GM23338 (cell line): ENCODE measurements around the gene ARMC7. TPM values are rescaled to one million over a fixed set of nuclear protein-coding genes. Genes with fewer than 3 reads are reported as not detected.

Experiments used
- ATAC-seq: fragments of 200-7000 bp; cut with Tn5 transposase; 3 replicates; pipeline ENCODE4 v1.9.1; 2020
- DNase-seq: peaks from one replicate; pipeline ENCODE4 v3.0.0-alpha.2; 2015; ENCODE audit warnings: low spot score
- H2AFZ ChIP-seq: fragments of 200-600 bp; sonication (generic); 2 replicates; pipeline ENCODE4 v1.8.0; 2016; ENCODE audit warnings: antibody characterized with exemption, mild to moderate bottlenecking, moderate library complexity
- H3F3A ChIP-seq: fragments of 200-600 bp; sonication (generic); replicated peaks from 2 replicates; pipeline ENCODE4 v1.8.0; 2017; ENCODE audit warnings: antibody characterized with exemption, mixed run types, low read depth
- H3K27ac ChIP-seq: fragments of 200-600 bp; sonication (generic); 2 replicates; pipeline ENCODE4 v1.6.1; 2016; ENCODE audit warnings: low read depth
- H3K27me3 ChIP-seq: fragments of 200-600 bp; sonication (generic); 2 replicates; pipeline ENCODE4 v1.8.0; 2016; ENCODE audit warnings: mild to moderate bottlenecking, mixed run types, moderate library complexity; ENCODE audit not compliant: insufficient read depth
- H3K36me3 ChIP-seq: fragments of 200-600 bp; sonication (generic); 2 replicates; pipeline ENCODE4 v1.8.0; 2016; ENCODE audit warnings: mild to moderate bottlenecking; ENCODE audit not compliant: insufficient read depth
- H3K4me1 ChIP-seq: fragments of 200-600 bp; sonication (generic); 2 replicates; pipeline ENCODE4 v1.8.0; 2016; ENCODE audit warnings: mild to moderate bottlenecking, moderate library complexity; ENCODE audit not compliant: insufficient read depth
- H3K4me2 ChIP-seq: fragments of 200-600 bp; sonication (generic); 2 replicates; pipeline ENCODE4 v1.7.1; 2017; ENCODE audit warnings: mixed run types
- H3K4me3 ChIP-seq: fragments of 200-600 bp; sonication (generic); 2 replicates; pipeline ENCODE4 v1.6.1; 2016; ENCODE audit warnings: mixed run types
- H3K79me2 ChIP-seq: fragments of 200-600 bp; sonication (generic); replicated peaks from 2 replicates; pipeline ENCODE4 v1.8.0; 2017; ENCODE audit warnings: mild to moderate bottlenecking; ENCODE audit not compliant: insufficient read depth
- H3K9me2 ChIP-seq: fragments of 200-600 bp; sonication (generic); 2 replicates; pipeline ENCODE4 v1.8.0; 2017; ENCODE audit not compliant: insufficient read depth
- H4K20me1 ChIP-seq: fragments of 200-600 bp; sonication (generic); replicated peaks from 2 replicates; pipeline ENCODE4 v1.8.0; 2017; ENCODE audit warnings: mild to moderate bottlenecking; ENCODE audit not compliant: insufficient read depth
- H3K27ac Mint-ChIP-seq: 2 replicates; pipeline ENCODE4 v1.8.0; 2020; ENCODE audit warnings: inconsistent platforms, mild to moderate bottlenecking, moderate library complexity, mixed read lengths
- H3K27me3 Mint-ChIP-seq: 3 replicates; pipeline ENCODE4 v1.8.0; 2022; ENCODE audit warnings: low read depth, mild to moderate bottlenecking, moderate library complexity, mixed read lengths, inconsistent platforms; ENCODE audit not compliant: insufficient read depth, poor library complexity
- H3K36me3 Mint-ChIP-seq: 3 replicates; pipeline ENCODE4 v1.8.0; 2021; ENCODE audit warnings: low read depth, mild to moderate bottlenecking, inconsistent platforms, moderate library complexity, mixed read lengths
- H3K4me1 Mint-ChIP-seq: 3 replicates; pipeline ENCODE4 v1.8.0; 2020; ENCODE audit warnings: mild to moderate bottlenecking, inconsistent platforms, mixed read lengths
- H3K4me3 Mint-ChIP-seq: 3 replicates; pipeline ENCODE4 v1.8.0; 2021; ENCODE audit warnings: moderate library complexity, mild to moderate bottlenecking, inconsistent platforms, mixed read lengths
- H3K9me3 Mint-ChIP-seq: 3 replicates; pipeline ENCODE4 v1.8.0; 2020; ENCODE audit warnings: moderate library complexity, mild to moderate bottlenecking, inconsistent platforms, mixed read lengths
- CREB1 ChIP-seq: fragments of 250-450 bp; sonication (Bioruptor Pico); IDR thresholded peaks from 2 replicates; pipeline ENCODE4 v1.5.0; 2020; ENCODE audit warnings: low read depth, mild to moderate bottlenecking, moderate library complexity
- CTCF ChIP-seq, 2 experiments: fragments of 200-600 bp in 1 of 2; sonication (generic) in 1 of 2; conservative IDR thresholded peaks; 2 replicates each; pipeline versions ENCODE4 v1.5.1 to v1.6.1; 2016 to 2017; ENCODE audit warnings: antibody characterized with exemption in 2 of 2, low read depth in 2 of 2, mild to moderate bottlenecking in 2 of 2, moderate library complexity in 1 of 2
- NANOG ChIP-seq: IDR thresholded peaks from 2 replicates; pipeline ENCODE4 v1.6.1; 2016; ENCODE audit warnings: antibody characterized with exemption, borderline replicate concordance
- POLR2AphosphoS5 ChIP-seq: IDR thresholded peaks from 2 replicates; pipeline ENCODE4 v1.6.1; 2016; ENCODE audit warnings: antibody characterized with exemption, low read depth
- REST ChIP-seq: IDR thresholded peaks from one replicate; pipeline ENCODE4 v1.6.1; 2018; ENCODE audit warnings: antibody characterized with exemption; ENCODE audit not compliant: unreplicated experiment
- ZNF462 ChIP-seq: fragments of 250-450 bp; sonication (Bioruptor Pico); IDR thresholded peaks from 2 replicates; pipeline ENCODE4 v1.5.0; 2020; ENCODE audit warnings: mild to moderate bottlenecking, moderate library complexity
- polyA plus RNA-seq: library from polyadenylated mRNA; unstranded; fragments of >200 nt; fragmentation: Nextera tagmentation; extraction: Ambion mirVana; gene quantifications from 2 replicates; pipeline ENCODE4 v1.2.1, GENCODE V29; 2016
- total RNA-seq: library from RNA; depleted of rRNA; stranded (reverse); fragments of >200 nt; shearing (Covaris generic); gene quantifications from 2 replicates; pipeline ENCODE4 v1.2.3, GENCODE V29; 2014

The ARMC7 gene
- total and polyA plus RNA-seq, 2 experiments from 2014 or later = 5.6 to 8.4 TPM

- Histone ChIP-seq H3K36me3 (no peaks in the 10 kb centered on the region), H4K20me1 (no peaks in the 10 kb centered on the region; the same call in 1 of the 2 replicates), H3K9me2 (no peaks in the 10 kb centered on the region), H2AFZ (no peak overlapping the region), H3K4me3 (no peak overlapping the region), H3K4me1 (peaks cover 5% of the 10 kb centered on the region), H3F3A (peaks cover 2% of the 10 kb centered on the region; the same call in 1 of the 2 replicates), H3K27me3 (no peaks in the 10 kb centered on the region), H3K27ac (no peak overlapping the region), H3K79me2 (no peaks in the 10 kb centered on the region), H3K4me2 (no peak overlapping the region)
- ATAC-seq = no peak
- no peaks in the 10 kb centered on the region for H3K9me3 Mint-ChIP-seq
- DNase-seq = no peak
- TF ChIP-seq CTCF (conservative IDR thresholded peaks at IDR 0.05; ENCODE audit: low read depth in 2 of 2) (no peak), NANOG (no peak), CREB1 (no peak), POLR2AphosphoS5 (no peak), REST (no peak), ZNF462 (CRISPR knock-in tag) (no peak)
- peaks cover 14% of the 10 kb centered on the region for H3K27me3 Mint-ChIP-seq
- H3K27ac Mint-ChIP-seq = no peak overlapping the region
- peaks cover 31% of the 10 kb centered on the region for H3K36me3 Mint-ChIP-seq
- H3K4me1 Mint-ChIP-seq = peaks cover 12% of the 10 kb centered on the region
- H3K4me3 Mint-ChIP-seq = no peak overlapping the region
Observed at GRCh38 chr17:75097865-75098264, 11.9 kb upstream of the ARMC7 start.
